GM18909 (cell line): Measurements from ENCODE around the gene OR51I2.

Source experiments
- ATAC-seq: cut with Tn5 transposase; IDR thresholded peaks from one replicate; pipeline ENCODE4 v1.9.1; 2021; ENCODE audit warnings: mild to moderate bottlenecking; ENCODE audit not compliant: unreplicated experiment, poor library complexity

The OR51I2 gene

DNA sequence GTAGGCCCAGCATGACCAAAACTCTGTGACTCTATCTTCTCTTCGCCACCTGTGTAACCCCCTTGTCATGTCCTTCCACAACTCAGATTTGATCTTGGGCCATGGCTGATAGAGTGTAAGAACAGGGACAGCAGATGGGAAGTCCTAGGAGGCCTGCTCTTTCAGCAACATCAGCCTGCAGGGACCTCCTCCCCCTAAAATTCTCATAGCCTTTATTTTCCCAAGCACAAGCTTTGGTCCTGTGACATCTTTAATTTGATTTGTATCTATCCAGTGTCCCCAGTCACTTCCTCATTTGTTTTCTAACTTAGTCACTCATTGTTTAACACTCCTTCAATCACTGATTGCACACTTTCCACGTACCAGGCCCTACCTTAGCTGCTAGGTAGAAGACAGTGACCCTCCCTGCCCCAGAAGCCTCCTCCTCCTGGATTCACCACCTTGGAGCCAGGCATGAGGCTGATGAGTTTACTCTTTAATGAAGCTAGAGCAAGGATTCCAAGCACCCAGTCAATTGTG is 55.3 kb downstream of the OR51I2 start:
- ATAC-seq, result no peak

DNA sequence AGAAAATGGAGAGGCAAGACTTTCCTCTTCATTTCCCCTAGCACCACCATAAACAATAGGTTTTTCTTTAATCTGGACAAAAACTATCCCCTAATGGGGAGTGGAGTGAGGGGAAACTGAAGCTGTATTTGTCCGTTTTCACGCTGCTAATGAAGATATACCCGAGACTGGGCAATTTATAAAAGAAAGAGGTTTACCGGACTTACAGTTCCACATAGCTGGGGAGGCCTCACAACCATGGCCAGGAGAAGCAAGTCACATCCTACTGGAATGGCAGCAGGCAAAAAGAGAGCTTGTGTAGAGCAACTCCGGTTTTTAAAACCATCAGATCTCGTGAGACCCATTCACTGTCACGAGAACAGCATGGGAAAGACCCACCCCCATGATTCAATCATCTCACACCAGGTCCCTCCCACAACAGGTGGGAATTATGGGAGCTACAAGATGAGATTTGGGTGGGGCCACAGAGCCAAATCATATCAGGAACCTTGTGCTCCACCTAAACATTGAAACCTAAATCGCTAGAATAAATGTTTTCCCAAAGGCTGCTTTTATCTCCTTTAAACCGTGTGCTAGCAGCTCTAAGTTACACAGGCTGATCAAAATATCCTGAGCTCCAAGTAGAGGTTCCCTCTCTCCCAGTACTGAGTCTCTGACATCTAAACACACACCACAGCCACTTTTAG is 56.4 kb downstream of the OR51I2 start:
- no peak for ATAC-seq
